GM03348 (cell line): ENCODE results near the gene ZBTB8A.
"Not testable (repeated sequence)": the region's sequence is repeated elsewhere in the genome, so short reads cannot be mapped to it uniquely, and the experiment has no call there.

ENCODE experiments used
- DNase-seq: peaks from one replicate; pipeline ENCODE4 v3.0.0; 2012; ENCODE audit warnings: low spot score

The ZBTB8A gene

DNA sequence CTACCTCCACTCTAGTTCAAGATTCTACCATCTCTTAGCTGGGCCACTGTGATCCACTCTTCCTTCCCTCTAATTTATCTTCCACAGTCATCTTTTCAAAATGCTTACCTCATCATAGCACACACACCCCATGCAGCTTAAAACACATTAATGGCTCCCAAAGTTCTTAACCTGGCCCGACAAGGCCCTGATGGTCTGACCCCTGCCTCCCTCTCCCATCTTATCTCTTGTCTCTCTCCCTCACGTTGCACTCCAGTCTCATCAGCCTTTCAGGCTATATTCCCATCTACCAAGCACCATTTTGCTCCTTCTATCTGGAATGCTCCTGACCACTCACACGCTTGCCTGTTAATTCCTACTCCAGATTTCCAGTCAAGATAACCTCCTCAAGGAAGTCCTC, 2.5 kb upstream of the ZBTB8A start:
- DNase-seq, result no peak

- peak; percentile 83 for DNase-seq
These were observed 651 bp downstream of the ZBTB8A start for GRCh38 chr1:32539584-32540571.

- DNase-seq, result no peak
These were observed 1.4 kb downstream of the ZBTB8A start for GRCh38 chr1:32540605-32541004.

DNA sequence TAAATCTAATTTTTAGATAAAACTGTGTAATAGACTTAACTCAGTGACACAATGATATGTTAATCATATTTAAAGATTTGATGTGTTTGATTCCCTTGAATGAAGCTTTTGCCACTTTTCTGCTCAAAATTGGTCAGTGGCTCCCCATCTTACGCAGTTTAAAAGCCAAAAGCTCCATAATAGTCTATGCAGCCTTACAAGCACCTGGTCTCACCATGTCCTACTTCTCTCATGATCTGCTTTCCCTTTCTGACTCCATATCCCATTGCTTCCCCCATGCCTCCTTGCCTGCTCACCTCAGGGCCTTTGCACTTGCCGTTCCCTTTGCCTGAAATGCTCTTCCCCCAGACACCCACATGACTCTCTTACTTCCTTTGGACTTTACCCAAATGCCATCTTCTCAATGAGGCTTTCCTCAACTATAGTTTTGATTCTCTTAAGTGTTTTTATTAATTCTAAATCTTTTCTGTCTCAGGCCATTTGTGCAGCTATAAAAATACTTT, 1.9 kb downstream of the ZBTB8A start:
- DNase-seq, result no peak

- DNase-seq, result no peak
These were observed 7.4 kb downstream of the ZBTB8A start for GRCh38 chr1:32546611-32547010.

DNA sequence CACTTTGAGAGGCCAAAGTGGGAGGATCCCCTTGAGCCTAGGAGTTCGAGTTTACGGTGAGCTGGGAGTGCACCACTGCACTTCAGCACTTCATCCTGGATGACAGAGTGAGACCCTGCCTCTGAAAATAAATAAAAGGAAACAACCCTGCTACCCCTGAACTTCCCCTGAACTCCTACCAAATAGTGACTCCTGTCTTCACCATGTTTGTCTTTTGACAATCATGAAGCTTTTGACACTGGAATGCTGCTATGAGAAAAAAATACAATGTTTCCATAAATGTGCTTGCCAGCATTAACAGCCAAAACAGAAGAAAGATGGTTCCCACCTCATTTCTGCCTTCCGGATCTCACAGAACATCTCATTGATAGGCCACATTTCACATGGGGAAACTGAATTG, 10.4 kb downstream of the ZBTB8A start:
- DNase-seq, result no peak

DNA sequence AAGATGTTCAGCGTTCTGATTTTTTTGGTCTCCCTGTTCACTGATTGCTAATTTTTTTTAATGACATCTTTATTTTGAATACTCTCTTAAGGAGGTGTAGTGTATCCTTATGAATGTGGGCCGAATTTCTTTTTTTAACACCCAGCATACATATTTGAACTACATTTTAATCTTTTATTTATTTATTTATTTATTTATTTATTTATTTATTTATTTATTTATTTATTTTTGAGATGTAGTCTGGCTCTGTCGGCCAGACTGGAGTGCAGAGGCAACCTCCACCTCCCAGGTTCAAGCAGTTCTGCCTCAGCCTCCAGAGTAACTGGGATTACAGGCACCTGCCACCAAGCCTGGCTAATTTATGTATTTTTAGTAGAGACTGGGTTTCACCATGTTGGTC, 15.1 kb downstream of the ZBTB8A start:
- DNase-seq, result no peak

DNA sequence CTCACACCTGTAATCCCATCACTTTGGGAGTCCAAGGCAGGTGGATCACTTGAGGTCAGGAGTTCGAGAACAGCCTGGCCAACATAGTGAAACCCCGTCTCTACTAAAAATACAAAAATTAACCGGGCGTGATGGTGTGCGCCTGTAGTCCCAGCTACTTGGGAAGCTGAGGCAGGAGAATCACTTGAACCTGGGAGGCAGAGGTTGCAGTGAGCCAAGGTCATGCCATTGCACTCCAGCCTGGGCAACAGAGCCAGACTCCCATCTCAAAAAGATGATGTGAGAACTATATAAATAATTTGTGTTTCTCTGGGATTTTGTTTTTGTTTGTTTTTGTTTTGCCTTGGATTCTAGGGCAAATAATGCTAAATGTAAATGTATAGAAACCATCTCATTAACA, 17.8 kb downstream of the ZBTB8A start:
- not testable (repeated sequence) for DNase-seq

GRCh38 chr1:32557812-32558211, 18.6 kb downstream of the ZBTB8A start:
- no peak for DNase-seq

- no peak for DNase-seq
These were observed 29.7 kb downstream of the ZBTB8A start for GRCh38 chr1:32568929-32569328.

DNA sequence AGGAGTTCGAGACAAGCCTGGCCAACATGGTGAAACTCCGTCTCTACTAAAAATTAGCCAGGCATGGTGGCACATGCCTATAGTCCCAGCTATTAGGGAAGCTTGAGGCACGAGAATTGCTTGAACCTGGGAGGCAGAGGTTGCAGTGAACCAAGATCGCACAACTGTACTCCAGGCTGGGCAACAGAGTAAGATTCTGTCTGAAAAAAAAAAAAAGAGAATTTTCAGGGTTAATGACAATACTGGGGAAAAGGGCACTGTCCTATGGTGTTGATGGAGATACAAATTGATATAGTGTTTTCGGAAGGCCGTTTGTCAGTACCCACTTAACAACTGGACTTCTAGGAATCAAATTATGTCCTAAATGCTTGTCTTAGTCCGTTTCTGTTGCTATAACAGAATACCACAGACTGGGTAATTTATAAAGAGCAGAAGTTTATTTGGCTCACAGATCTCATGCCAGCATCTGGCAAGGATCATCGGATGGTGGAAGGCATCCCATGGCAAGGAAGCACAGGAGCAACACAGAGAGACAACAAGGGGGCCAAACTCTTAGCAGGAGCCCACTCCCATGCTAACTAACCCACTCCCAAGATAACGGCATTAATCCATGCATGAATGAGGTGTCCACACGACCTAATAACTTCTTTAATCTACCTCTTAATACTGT, 41.3 kb downstream of the ZBTB8A start:
- no peak for DNase-seq

GRCh38 chr1:32592943-32593342, 53.7 kb downstream of the ZBTB8A start:
- DNase-seq, result no peak

DNA sequence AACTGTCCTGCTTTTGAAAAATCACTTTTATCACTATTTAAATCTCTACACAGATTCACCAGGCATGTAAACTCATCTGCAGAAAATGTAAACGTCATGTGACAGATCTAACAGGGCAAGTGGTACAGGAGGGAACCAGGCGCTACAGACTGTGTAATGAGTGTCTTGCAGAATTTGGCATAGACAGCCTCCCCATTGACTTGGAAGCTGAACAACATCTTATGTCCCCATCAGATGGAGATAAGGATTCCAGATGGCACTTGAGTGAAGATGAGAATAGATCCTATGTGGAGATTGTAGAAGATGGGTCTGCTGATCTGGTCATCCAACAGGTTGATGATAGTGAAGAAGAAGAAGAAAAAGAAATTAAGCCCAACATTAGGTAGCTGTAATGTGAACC, 60.8 kb downstream of the ZBTB8A start:
- no peak for DNase-seq

GRCh38 chr1:32605711-32606424, 66.6 kb downstream of the ZBTB8A start:
- no peak for DNase-seq

DNA sequence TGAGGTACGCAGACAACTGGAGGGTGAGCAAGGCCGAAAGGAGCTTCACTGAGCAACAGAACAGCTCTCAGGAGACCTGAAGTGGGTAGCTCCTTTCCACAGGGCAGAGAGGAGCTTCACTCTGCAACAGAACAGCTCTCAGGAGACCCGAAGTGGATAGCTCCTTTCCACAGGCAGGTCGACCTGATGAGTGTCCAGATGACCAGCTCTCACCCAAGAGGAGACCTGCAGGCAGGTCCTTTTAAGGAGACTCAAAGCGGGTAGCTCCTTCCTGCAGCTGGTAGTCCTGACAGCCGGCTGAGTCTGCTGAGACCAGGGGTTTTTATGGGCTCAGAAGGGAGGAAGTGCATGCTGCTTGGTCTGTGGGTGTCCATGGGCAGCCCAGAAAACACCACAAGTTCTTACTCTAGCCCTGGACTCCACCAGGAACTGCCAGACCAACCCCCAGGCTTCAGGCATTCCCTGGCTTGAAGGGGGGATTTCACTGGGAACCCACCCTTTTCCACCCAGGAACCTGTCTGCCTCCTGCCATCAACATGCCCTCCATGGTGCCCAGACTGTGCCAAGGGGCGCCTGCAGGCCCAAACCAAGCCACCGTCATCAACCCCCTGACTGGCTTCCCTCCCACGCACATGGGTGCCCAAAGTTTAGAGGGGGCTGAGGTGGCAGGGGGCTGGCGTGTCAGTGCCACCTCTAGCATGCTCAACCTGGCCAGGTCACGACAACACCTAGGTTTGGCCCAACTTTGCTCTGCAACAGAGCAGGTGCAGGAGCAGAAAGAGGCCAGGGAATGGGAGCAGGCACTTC, 67.5 kb downstream of the ZBTB8A start:
- DNase-seq, result no peak

DNA sequence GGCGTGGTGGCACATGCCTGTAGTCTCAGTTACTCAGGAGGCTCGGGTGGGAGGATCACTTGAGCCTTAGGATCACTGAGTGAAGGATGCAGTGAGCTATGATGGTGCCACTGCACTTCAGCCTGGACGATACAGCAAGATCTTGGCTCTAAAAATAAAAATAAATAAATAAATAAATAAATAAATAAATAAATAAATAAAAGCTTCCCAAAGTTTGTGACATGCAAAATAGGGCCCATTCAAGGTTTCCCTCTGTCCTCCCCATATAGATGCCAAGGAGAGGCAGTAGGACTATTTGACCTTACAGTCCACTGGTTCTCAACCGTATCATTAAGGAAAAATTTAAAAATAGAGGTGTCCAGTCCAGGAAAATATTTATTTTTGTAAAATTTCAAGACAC, 70.0 kb downstream of the ZBTB8A start:
- no peak for DNase-seq

GRCh38 chr1:32611859-32612188, 72.6 kb downstream of the ZBTB8A start:
- DNase-seq, result no peak

GRCh38 chr1:32612189-32612881, 73.1 kb downstream of the ZBTB8A start:
- peak; percentile 96 for DNase-seq

- no peak for DNase-seq
These were observed 74.2 kb downstream of the ZBTB8A start for GRCh38 chr1:32613472-32613871.

DNA sequence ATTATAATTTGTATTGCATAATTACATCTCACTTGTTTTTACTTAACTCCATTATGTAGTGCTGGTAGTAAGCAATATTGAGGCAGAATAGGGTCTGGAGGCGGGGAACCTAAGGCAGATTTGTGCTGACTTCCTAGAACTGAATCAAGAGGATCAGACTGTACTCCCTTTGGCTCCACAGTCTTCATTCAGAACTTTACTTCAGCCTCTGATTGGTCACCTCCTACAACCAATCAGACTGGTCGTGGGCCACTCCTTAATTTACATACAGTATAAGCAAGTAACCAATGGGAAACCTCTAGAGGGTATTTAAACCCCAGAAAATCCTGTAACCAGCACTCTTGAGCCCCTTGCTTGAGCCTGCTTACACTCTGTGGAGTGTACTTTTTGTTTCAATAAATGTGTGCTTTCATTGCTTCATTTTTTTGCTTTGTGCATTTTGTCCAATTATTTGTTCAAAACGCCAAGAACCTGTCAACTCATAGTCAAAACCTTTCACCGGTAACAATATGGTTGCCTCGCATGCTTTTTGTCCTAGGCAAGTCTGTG, 79.5 kb downstream of the ZBTB8A start:
- no peak for DNase-seq
